HG03095 (cell line): ENCODE data around the gene DSCAML1.
"Not testable (repeated sequence)": the region's sequence is repeated elsewhere in the genome, so short reads cannot be mapped to it uniquely, and the experiment has no call there.

Source experiments
- ATAC-seq: cut with Tn5 transposase; IDR thresholded peaks from one replicate; pipeline ENCODE4 v1.9.1; 2021; ENCODE audit warnings: moderate library complexity; ENCODE audit not compliant: unreplicated experiment

Gene DSCAML1

DNA sequence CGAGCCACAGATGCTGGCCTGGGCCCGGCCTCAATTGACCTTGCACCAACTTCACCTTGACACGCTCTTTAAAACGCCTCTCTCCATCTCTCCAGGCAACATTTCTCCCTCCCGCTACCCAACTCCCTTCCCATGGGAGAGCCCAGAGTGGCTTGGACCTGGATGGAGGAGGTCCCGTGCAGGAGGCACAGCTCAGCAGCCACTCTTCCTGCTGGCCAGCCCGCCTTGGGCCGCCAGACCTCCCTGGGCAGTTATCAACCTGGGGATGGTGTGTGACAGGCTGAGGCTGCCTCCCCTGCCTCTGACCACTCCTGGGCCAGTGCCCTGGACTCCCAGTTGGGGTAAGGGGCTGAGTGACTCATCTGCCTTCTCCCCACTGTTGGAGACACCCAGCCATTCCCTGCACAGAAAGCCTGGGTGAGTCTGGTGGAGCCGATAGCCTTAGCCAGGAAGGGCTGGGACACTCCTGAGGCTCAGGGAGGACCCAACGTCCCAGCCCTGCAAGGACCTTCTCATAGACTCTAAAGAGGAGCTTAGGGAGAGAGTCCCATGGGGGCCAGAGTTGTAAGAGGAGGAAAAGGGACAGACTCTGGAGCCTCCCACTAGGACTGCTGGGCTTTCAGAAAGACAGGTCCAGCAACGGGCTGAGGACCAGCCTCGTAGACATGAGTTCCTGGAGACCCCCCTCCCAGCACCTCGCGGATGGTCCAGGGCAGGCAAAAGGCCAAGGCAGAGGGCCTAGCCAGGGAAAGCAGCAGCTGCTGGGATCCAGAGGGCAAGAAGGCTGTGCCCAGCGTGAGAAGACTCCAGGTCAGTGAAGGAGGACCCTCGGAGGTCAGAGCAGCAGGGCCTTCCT lies 337.7 kb downstream of the DSCAML1 start:
- ATAC-seq = no peak

DNA sequence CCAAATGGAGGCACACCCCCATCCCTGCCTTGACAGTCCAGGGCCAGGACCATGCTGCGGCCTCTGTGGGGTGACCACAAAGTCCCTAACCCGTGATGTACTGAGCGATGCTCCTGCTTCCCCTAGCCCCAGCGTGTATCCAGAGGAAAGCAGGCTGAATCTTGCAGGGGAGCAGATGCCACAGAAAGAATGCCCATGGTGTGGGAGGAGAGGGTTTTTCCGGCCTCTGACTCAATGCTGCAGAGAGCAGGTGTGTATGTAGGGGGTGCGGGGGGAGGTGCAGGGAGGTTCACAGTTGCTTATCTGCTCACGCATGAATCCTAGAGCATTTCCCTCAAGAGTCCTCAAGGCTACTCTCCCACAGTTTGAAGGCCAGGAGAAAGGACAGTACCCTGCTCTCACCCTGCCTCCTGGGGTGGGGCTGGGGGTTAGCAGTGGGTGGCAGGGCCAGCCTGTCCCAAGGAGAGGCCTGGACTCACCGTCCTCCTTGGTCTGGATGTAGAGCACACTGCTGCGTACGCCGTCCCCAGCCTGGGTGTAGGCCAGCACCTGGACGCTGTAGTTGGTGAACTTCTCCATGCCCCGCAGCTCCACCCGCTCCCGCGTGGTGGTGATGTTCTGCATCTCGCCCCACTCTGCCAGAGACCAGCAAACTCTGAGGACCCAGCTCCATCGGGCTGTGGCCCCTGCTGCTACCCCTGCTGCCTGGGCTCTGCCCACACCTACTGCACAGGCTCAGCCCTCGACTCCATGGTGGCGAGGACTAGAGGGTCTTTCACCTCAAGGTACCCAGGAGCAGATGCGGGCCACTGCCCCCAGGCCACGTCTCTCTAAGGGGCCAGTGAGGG lies 338.5 kb downstream of the DSCAML1 start:
- no peak for ATAC-seq

DNA sequence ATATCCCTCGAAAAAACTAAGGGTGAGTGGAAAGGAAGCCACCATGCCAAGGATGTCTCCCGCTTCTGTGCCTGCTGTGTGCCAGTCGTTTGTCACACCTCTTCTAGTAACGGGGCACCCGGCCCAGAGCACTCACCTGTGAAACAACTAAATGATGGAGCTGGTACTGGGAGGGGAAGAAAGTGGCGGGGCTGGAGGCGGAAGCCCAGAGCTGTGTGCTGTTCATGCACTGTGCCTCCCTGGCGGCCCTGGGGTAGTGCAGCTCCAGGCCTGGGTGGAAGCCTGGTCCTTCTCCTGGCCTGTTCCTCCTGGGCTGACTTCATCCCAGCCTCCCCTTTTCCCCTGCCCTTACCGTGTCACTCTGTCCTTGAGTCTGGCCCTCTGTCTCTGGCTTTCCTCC lies 339.2 kb downstream of the DSCAML1 start:
- ATAC-seq = no peak

DNA sequence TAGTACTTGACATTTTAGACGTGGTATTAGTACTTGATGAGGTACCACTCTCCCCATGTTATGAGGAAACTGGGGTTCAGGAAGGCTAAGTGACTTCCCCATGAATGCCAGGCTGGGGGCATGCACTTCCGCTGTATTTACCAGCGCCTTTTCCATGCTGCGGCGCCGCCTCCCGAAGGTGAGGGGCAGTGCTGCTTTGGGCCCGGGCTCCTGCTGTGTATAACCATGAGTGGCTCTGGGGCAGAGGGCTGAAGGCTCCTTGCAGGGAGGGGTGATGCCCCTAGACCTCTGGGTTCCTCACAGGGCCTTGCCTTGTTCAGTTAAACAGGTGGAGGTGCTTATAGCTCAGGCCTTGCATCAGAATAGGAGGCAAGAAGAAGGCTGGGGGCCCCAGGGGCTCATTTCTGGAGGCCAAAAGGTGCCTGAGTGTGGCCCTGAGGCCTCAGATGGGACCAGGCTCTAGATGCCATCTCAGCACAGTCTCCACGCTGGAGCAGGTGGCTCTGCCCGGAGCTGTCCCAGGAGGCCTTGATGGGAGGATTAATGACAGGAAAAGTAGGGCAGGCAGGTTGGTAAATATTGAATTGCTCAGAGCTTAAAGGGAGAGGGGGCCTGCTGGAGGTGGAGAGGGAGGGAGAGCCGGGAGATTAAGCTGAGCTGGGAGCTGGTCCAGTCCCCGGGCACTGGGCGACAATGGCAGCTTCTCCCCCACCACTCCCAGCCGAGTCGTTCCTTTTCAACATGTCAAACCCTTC lies 339.8 kb downstream of the DSCAML1 start:
- ATAC-seq = no peak

DNA sequence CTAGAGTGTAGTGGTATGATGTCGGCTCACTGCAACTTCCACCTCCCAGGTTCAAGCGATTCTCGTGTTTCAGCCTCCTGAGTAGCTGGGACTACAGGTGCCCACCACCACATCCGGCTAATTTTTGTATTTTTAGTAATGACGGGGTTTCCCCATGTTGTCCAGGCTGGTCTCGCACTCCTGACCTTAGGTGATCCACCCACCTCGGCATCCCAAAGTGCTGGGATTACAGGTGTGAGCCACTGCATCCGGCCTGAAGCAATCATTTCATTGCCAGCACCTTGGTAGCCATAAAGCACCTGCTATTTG lies 340.3 kb downstream of the DSCAML1 start:
- ATAC-seq = not testable (repeated sequence)

DNA sequence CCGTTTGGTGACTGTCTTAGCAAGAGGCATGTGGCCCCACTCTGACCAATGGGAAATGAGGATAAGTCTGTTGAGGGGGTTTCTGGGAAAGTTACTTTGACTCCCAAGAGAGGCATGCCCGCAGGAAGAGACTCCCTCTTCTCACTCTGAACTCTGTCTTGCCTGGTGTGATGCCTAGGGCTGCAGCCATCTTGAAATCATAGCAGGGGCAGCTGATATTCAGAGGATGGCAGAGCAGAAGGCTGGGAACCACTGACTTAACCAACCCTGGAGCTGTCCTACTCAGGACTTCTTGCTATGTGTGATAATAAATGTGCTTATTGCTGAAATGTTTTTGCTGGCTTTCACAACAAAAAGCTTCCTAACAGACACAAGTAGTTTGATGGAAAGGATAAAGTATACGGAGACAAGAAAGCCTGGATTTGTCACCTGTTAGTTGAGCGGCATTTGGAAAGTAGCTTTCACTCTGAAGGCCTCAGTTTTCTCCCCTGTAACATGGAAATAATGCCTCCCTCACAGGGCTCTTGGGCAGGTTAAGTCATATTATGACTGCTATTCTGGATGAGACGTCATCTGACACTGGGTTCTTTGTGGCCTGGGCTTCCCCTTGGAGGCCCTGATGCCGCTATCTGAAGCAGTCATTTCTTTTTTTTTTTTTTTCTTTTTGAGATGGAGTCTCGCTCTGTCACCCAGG lies 340.8 kb downstream of the DSCAML1 start:
- ATAC-seq = peak; percentile 70

DNA sequence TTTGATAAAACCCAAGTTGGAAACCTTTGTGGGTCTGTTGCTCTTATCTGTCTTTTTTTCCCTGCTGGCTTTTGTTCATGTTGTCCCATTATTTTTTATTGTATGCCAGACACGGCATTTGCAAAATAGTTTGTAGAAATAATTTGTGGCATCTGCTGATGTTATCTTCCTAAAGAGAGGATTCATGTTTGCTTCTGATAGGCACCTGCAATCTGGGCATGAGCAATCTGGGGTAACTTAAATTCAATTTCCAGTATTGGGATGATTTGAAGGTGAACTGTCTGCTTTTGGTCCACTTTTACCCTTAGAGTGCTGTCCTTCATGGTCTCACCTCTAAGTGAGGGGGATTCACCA lies 342.5 kb downstream of the DSCAML1 start:
- ATAC-seq = no peak

DNA sequence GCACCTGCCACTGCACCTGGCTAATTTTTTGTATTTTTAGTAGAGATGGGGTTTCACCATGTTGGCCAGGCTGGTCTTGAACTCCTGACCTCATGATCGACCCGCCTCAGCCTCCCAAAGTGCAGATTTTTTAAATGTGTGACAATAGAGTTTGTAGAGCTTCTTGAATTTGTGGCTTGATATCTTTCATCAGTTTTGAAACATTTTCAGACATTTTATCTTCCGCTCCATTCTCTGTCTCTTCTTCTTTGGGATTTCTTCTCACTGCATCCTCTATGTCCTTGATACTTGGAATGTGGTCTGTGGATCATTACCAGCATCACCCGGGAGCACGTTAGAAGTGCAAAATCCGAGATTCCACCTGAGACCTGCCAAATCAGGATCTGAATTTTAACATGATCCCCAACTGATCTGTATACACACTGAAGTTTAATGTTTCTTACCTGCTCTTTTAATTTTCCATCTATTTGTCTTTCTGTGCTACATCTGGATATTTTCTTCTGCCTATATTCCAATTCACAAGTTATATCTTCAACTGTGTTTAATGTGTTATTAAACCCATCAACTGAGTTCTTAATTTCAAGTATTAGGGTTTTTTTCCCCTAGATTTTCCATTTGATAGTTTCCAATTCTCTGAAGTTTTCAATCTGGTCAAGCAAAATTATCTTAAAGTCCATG lies 343.0 kb downstream of the DSCAML1 start:
- no peak for ATAC-seq

DNA sequence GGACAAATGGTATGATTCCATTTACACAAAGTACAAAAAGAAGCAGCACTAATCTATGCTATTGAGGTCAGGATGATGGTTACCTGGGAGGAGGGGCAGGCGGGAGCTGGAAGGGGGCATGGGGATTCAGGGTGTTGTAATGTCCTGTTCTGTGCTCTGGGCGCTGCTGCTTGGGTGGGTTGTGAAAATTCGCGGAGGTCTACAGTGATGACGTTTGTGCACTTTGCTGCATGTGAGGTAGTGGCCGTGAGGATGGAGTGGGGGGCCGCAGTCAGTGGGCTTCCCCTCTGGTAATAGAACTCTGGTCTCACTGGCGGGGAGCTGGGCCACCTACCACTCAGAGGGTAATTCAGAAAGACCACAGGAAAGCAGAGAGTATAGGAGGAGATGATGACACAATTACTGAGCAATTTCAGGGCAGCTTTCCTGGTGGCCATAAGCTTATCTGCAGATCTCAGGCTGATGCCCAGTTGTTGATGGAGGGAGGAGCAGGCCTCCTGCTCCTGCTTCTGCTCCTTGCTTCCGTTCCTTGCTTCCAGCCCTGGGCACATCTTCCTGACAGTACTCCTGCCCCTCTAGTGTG lies 347.8 kb downstream of the DSCAML1 start:
- ATAC-seq = no peak

DNA sequence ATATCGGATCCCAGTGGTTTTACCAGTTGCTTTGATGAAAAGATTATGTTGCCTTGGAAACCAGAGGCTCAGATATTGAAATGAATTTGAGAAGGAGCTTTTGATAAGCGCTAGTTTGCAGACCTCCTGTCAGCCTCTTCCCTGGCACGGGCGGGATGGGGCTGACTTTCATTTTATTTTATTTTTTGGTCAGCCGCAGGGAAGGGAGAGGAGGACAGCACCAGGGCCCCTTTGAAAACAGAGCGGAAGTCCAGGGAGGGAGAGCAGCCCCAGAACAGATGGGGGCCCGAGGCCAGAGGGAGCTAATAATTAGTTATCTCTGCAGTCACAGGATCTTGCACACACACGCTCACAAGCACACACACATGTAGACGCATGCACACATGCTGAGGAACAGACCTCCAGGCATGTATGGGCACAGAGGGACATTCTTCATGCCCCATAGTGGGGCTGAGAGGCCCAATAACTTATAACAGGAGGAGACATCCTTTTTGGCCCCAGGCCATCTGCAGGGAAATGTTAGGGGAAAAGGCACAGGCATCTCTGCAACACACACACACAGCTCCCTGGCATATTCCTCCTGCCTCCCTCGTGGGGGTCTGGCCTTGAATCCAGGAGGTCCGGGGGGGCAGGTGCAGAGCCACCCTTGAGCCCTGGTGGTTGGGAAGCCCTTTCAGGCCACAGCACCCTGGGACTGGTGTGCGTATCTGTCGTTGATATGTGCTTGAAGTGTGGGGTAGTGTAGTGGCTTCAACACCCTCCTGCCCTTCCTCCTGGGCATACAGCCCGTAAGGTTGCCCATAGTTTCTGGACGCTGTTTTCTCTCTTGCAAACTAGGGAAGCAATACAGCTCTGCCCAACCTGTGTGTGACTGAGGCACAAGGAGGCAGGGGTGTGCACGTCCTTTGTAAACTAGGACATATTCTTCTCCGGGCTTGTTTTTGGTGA lies 352.0 kb downstream of the DSCAML1 start:
- no peak for ATAC-seq

DNA sequence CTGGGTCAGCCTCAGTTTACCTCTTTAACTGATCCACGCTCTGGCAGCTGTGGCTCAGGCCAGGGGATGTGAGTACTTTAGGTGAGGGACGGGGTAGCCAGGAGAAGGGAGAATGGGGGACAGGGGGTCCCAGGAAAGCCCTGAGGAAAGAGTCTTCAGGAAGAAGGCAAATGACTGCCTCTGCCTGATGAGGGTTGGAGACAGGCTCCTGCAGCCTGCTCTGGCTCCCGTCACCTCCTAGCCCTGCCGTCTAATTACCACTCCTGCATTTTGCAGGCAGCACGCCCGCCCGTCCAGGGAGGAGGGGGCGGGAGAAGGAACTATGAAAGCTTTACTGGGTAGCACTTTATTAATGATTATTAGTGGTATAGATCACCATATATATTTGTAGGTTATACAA lies 352.8 kb downstream of the DSCAML1 start:
- ATAC-seq = no peak

DNA sequence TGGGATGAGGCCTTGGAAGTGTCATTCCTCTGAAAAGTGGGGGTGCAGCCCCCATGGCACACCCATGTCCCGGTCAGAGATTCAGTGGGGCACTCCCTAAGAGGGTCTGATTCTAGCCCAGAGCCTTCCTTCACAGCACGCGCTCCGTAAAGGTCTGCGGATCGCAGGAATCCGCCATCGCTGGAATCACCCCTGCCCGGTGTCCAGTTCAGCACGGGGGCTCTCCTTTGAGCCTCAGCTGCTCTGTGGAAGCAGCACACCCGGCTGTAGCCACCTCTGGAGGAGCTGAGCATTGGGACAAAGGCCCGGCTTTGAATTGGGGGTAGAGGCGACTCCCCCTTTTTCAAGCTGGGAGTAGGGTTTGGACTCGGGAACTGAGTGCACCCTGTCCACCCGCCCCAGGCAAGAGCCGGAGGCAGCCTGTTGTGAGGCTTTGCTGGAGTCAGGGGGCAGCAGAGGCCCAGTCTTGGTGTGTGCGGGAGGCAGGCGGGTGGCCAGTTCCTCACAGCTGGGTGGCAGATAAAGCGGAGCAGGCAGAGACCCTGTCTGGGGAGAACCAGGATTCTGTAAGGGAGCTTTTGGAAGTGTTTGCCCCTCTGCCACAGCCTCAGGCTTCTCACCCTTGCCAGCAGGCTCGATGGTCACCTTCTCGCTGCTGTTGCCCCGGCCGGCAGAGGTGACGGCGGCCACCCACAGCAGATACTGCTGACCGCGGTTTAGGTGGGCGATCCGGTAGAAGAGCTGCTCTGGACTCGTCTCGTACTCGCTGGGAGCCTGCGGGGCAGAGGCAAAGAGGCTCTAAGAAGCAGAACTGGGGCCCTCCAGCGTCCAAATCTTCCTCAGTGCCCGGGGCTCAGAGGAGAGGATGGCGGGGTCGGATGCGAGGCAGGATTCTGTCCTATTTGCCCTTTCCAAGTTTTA lies 353.5 kb downstream of the DSCAML1 start:
- no peak for ATAC-seq

DNA sequence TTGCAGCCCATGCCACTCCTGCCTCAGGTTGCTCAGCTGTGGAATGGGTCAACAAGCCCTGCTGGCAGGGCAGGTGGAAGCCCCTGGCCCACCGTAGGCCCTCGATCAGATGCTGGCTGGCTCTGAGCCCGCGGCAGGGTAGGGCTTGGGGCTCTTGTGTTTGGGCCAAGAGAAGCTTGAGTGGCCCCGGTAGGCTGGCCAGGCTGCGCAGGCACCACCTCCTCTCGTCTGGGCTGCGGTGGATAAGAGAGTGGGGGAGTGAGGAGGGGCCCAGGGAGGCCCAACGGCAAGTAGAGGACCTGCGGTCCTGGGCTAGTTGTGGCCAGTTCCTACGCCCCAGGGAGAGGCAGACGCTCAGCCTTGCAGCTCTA lies 354.2 kb downstream of the DSCAML1 start:
- ATAC-seq = no peak

DNA sequence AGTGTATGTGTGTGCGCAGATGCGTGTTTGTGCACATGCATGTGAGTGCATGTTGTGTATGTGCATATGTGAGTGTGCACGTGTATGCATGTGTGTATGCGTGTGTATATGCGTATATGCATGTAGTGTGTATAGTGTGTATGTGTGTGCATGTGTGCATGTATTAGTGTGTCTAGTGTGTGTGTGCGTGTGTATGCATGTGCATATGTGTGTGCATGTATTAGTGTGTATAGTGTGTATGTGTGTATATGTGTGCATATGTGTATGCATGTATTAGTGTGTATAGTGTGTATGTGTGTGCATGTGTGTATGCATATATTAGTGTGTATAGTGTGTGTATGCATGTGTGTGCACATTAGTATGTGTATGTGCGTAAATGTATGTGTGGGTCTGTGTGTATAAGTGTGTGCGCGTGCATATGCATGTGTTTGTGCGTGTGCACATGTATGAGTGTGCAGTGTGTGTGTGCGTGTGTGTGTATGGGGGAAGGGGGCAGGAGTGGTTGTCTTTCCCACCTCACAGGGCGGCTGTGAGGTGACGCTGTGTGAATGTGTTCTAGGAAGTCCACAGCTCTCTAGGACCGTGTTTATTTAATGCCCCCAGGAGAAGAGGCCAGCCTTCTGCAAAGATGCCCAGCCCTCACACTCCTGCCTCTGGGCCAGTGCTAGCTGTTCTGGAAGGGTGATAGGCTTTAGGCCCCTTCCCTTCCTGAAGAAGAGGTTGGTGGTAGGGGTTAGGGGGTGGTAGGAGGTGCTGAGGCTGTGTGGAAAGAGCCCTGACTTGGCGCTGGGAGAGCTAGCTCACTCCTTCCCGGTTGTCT lies 354.8 kb downstream of the DSCAML1 start:
- no peak for ATAC-seq

DNA sequence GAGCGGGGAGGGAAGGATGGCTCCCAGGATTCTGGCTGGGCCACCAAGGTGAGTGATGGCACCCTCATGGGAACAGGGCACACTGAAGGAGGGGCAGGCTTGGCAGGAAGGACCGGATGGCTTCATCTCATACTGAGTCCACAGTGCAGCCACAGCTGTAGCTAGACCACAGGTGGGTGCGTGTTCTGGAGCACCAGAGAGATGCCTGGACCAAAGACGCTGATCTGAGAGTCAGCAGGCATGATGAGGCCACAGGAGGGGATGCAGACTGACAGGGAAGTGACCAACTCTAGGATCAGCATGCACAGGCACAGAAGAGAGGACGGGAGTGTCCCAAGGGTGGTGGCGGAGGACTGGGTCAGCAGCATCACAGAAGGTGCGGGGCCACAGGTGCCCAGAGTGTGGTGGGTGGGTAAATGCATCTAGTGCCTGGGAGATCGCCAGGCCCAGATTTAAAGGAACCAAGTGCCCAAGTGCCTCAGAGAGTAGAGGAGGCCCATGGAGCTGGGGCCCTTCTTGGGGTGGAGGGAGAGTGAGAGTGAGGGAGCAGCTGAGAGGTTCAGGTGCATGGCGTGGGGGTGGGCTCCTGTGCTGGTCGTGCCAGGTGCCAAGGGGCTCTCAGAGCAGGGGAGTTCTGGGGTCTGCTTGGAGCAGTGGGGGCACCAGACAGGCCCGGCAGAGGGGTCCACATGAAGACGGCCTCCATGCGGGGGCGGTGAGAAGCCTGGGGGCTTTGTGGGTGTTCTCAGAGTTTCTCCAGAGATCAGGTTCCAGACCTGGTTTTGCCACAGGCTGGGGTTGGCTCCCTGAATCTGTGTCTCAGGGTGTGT lies 355.7 kb downstream of the DSCAML1 start:
- ATAC-seq = no peak

DNA sequence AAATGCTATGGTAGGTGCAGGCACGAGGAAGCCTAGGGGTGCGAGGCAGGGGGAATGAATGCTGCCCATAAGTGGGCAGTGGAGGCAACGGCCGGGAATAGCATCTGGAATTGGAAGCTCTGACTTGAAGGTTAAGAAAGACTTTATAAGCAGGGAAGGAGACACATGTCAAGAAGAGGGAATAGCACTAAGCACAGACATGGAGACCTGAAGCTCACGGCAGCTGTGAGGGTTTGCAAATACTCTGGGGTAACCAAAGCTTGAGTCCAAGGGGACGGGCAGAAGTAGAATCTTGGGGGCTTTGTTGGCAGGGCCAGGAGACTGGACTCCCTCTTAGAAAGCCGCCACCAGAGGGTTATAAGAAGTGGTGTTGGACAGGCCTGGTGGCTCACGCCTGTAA lies 356.8 kb downstream of the DSCAML1 start:
- no peak for ATAC-seq
